Glomerular endothelial cell (primary cell): ENCODE data around the gene TRMT6. TPM values are rescaled to one million over a fixed set of nuclear protein-coding genes. Genes with fewer than 3 reads are reported as not detected.

Experiments used
- DNase-seq: peaks from one replicate; pipeline ENCODE4 v3.0.0-alpha.2; 2011; ENCODE audit warnings: low read depth, low spot score; ENCODE audit errors: extremely low read depth
- total RNA-seq: library from RNA; depleted of rRNA; stranded (reverse); fragments of >200 nt; gene quantifications from 2 replicates; pipeline ENCODE4 v1.2.3, GENCODE V29; 2015

Gene TRMT6
- total RNA-seq, 1 donor from 2014 or later = 8.0 TPM

DNA sequence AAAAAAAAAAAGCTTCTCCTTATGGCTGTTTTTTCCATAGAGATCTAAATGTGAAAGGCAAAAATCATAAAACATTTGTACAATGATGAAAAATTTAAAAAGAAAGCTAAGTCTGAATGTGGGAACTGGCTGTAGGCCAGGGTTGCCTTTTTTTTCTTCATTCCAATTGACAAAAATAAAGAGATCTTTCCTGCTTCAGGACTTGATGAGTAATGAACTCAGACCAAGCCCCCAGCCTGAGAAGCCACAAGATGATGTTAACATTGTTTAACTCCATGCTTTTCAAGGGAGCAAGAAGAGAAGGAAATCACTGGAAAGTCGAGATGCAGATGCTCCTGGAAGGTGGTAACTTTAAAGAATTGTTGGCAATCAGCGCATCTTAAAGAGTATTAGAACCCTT is 41.4 kb downstream of the TRMT6 start:
- DNase-seq = no peak

- DNase-seq = no peak
Measured at GRCh38 chr20:5900908-5901307, 49.4 kb downstream of the TRMT6 start.

DNA sequence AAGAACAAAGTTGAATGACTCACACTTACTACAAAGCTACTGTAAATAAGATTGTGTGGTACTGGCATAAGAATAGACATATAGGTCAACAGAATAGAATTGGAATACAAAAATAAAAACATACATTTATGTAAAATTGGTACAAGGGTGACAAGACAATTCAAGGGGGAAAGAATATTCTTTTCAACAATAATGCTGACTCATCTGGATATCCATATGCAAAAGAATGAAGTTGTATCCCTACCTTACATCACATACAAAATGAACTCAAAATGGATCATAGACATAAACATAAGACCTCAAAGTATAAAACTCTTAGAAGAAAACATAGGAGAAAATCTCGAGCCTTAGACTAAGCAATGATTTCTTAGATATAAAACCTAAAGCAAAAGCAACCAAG is 50.9 kb downstream of the TRMT6 start:
- DNase-seq = no peak

- no peak for DNase-seq
Measured at GRCh38 chr20:5895626-5896025, 54.7 kb downstream of the TRMT6 start.

- no peak for DNase-seq
Measured at GRCh38 chr20:5893621-5894020, 56.7 kb downstream of the TRMT6 start.

GRCh38 chr20:5893052-5893451 is 57.3 kb downstream of the TRMT6 start:
- no peak for DNase-seq

DNA sequence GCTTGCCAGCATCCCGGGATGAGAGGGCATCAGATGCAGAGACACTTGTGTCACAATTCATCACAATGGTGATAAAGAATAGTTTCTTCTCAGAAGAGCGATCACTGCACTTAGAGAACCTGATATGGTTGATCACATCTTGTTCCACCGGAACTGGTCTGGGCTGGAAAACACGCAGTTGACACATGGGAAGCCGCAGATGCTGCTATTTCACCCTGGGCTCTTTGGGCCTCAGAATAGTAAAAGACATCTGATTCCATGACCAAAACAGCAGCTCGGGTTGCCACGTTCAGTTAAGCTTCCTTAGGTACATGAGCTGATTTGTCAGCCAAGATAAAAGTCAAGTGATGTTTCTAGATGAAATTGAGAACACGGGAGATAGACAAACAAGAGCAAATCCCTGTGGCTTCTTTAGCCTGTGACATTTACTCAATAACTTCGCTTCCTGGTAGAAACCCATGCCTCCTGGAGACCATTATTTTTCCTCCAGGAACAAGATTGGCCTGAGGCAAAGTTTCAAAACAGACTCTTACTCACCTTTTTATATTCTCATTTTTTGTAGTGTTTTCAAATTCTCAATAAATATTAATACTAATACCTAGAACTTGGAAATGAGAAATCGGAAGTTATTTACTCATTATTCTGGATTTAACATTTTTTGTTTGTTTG is 59.4 kb downstream of the TRMT6 start:
- DNase-seq = no peak

DNA sequence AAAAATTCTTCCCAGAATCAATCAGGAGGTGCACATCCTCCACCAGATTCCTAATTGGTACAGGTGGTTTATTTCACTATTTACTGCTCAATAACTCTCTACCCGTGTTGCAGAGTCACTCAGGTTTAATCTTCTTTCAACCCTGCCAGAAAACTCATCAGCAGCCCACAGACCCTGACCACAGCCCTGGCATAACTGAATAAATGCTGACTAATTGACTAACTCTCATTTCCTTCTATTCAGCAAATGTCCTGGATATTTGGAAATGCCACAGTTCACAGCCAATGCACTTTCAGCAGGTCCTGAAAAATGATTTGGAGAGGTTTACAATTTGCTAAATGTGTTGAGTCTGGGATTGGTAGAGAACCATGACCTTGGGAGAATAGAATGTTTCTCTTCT is 62.3 kb downstream of the TRMT6 start:
- no peak for DNase-seq

GRCh38 chr20:5887386-5887785 is 62.9 kb downstream of the TRMT6 start:
- DNase-seq = no peak

Other genes starting within 250 kb of the TRMT6 start
- 2.7 and 4.4 TPM in 2 replicates for gene SHLD1, start 200.1 kb downstream of the TRMT6 start, total RNA-seq
- 0.78 TPM in 1 of 2 replicates, not detected in the other for gene CHGB, start 39.0 kb downstream of the TRMT6 start, total RNA-seq
- gene MCM8, start 119 bp upstream of the TRMT6 start, total RNA-seq = 4.6 and 4.7 TPM in 2 replicates
- gene CRLS1, start 55.6 kb upstream of the TRMT6 start, total RNA-seq = 21.6 and 25.3 TPM in 2 replicates
- 19.4 and 59.0 TPM in 2 replicates for gene LRRN4, start 103.5 kb upstream of the TRMT6 start, total RNA-seq
- 1.2 and 3.9 TPM in 2 replicates for gene FERMT1, start 172.5 kb upstream of the TRMT6 start, total RNA-seq